ENCODE measurements around the gene DPEP1.

DPEP1 gene

DNA sequence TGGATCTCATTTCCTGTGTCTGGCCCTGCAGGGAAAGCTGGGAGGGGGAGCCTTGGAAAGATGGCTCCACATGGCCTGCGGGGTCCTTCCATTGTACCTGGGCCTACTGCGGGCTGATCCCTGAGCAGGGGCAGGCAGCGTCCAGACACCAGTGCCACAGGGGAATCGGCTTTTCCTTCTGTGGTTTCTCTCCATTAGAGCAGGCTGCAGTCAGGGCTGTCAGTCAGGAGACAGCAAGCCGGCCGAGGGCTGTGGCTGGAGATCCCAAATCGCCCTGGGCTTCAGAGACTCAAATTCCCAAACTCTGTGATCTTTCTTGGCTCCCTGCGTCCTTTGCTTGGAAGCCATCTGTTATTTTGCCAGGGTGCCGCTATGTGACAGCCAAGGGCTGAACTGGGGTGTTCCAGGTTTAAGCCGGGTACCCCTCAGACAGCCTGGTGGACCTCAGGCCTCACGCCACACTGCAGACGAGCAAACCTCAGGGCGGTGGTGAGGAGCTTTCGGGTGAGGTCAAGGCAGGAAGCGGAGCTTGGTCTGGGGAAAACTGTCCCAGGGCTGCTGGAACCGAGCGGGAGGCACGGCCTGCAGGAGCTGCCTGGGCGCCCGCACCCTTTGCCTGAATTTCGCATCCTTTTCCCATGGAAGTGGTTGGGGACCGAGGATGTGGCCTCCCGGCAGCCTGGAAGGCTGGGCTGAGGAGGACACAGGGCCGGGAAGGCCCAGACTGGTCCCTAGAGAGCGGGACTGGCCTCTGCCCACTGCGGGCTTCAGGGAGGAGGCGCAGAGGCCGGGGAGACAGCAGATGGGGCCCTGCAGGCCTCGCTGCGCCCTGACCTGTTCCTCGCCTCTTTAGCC, 39.4 kb upstream of the DPEP1 start:
- no peak overlapping the region for H3K4me3 ChIP-seq (ENCODE audit: control insufficient read depth, low read depth, low read length)
- TF ChIP-seq, protein P1, sequence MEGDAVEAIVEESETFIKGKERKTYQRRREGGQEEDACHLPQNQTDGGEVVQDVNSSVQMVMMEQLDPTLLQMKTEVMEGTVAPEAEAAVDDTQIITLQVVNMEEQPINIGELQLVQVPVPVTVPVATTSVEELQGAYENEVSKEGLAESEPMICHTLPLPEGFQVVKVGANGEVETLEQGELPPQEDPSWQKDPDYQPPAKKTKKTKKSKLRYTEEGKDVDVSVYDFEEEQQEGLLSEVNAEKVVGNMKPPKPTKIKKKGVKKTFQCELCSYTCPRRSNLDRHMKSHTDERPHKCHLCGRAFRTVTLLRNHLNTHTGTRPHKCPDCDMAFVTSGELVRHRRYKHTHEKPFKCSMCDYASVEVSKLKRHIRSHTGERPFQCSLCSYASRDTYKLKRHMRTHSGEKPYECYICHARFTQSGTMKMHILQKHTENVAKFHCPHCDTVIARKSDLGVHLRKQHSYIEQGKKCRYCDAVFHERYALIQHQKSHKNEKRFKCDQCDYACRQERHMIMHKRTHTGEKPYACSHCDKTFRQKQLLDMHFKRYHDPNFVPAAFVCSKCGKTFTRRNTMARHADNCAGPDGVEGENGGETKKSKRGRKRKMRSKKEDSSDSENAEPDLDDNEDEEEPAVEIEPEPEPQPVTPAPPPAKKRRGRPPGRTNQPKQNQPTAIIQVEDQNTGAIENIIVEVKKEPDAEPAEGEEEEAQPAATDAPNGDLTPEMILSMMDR (conservative IDR thresholded peaks at IDR 0.05; ENCODE audit: control insufficient read depth, insufficient read depth, low read depth, low read length), result no peak
- no peak for DNase-seq (ENCODE audit: low read depth)

DNA sequence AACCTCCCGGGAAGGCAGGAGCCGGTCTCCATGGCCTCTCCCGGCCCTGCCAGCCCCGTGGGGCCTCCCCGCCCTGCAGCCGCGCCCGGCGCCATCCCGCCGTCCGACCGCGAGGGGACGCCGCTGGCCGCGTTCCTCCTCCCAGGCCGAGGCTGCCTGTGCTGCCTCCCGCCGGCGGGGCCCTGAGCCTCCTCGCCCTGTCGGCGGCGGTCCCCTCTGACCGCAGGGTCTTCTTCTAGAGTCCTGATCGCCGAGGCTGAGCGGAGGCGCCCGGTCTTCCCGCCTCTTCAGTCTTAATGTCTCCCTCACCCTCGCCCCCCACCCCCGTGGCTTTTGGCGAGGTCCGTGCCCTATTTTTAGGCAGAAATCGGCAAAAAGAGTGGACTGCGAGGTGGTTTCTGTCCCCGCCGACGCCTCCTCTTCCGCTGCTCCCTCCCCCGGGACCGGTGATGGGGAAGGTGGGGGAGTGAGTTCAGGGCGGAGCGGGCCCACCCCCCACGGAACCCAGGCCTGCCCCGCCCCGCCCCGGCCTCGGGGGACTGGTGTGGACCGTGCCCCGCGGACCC, 38.7 kb upstream of the DPEP1 start:
- DNase-seq (ENCODE audit: low read depth), result peak; percentile 71
- H3K4me3 ChIP-seq (ENCODE audit: control insufficient read depth, low read depth, low read length), result peak overlapping the region; percentile 51
- TF ChIP-seq, protein P1 (conservative IDR thresholded peaks at IDR 0.05; ENCODE audit: control insufficient read depth, insufficient read depth, low read depth, low read length), result no peak

DNA sequence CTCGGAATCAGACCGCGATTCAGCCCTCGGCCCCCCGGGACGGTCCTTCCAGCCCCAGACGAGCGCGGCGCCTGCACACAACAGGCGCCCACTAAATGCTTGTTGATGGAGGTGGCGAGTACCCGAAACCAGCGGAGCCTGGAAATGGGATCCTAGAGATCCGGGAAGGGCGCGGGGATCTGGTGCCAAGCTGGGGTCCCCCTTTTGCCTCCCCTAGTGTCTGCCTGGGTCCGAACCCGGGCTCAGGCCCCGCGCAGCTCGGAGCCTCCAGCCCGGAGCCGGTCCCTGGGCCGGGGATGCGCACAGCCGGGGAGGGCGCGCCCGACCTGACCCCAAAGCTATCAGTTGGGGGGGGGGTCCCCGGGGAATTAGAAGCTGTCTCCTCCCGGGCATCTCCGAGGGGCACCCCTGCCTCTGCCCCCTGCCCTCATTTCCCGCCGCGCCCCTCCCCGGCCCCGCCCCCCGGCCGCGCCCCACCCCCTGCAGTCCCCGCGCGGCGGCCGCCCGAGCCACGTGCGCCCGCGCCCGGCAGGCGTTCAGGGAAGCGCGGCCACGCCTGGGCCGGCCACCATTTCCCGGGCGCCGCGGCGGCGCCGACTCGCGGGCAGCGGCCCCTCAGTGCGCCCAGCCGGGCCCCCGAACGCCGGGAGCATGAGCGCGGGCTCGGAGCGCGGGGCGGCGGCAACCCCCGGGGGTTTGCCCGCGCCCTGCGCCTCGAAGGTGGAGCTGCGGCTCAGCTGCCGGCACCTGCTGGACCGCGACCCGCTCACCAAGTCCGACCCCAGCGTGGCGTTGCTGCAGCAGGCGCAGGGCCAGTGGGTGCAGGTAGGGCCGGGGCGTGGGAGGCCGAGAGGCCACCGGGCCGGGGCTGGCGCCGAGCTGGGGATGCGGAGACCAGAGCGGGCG, 37.9 kb upstream of the DPEP1 start, which contains the start of gene CPNE7:
Gene CPNE7, plus strand, starts transcription at position 512 of the 906 bp plus-strand sequence. Its CDS starts 140 bp downstream, at position 652.
- peak within 1 kb of the TSS; percentile 53 for H3K4me3 ChIP-seq (ENCODE audit: control insufficient read depth, low read depth, low read length)
- DNase-seq (ENCODE audit: low read depth), result no peak
- TF ChIP-seq, protein P1 (conservative IDR thresholded peaks at IDR 0.05; ENCODE audit: control insufficient read depth, insufficient read depth, low read depth, low read length), result no peak

DNA sequence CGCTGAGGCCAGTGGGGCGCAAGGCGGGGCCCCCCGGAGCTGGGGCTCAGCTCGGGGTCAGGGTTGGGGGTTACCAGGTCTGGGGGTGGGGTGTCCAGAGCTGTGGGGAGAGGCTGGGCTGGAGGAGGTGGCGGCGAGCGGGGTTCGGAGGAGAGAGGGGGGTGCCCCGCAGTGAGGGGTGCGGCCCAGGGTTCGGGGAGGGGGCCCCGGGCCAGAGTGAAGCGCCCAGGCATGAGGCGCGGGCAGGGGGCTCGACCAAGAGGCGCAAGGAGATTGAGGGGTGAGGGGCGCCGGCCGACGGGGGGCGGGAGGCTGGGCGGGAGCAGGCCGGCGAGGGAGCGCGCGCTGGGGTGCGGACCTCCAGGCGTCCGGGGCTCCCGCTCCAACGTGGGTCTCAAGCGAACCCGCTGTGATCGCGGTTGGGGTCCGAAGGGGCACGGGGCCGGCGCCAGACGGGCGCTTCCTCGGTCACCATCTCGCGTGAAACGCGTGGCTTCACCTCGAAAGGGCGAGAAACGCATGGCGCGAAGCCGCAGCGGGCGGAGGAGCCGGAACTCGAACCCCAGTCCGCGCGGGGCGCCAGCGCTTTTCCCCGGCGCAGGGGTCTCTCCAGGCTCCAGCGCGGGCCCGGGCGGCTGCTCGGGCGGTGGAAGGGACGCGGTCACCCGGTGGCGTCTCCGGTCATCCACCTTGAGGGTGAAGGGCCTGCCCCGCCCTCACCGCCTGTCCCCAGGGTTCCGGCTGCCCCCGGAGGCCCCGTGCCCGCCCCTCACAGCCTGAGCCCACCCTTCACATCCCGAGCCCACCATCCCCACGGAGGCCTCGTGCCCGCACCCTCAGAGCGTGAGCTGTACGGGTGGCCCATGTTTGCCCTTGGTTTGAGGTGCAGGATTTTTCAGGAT, 37.0 kb upstream of the DPEP1 start:
- no peak for DNase-seq (ENCODE audit: low read depth)
- peak overlapping the region; percentile 53 for H3K4me3 ChIP-seq (ENCODE audit: control insufficient read depth, low read depth, low read length)
- TF ChIP-seq, protein P1 (conservative IDR thresholded peaks at IDR 0.05; ENCODE audit: control insufficient read depth, insufficient read depth, low read depth, low read length), result no peak

DNA sequence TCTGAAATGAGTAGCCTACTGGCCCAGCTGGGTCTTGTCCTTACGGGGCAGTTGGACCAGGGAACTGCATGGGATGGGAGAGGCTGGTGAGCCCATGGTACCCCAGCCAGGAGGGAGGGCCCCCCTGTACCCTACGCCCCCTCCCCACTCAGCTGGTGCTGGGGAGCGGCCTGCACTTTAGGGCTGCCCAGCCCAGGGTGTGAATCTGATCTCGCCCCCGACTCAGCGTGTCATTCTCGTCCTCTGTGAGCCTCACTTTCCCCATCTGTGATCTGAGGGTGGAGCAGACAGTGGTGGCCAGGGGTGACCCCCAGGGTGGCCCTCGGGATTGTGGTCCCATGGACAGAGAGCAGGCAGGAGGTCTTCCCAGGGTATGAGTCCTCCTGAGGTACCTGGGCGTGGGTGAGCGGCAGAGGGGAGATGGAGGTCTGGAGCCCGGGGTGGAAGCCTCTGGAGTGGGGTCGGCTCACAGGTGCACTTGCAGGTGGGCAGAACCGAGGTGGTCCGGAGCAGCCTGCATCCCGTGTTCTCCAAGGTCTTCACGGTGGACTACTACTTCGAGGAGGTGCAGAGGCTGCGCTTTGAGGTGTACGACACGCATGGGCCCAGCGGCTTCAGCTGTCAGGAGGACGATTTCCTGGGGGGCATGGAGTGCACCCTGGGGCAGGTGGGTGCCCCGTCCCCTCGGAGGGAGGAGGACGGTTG, 36.2 kb upstream of the DPEP1 start:
- TF ChIP-seq, protein P1 (conservative IDR thresholded peaks at IDR 0.05; ENCODE audit: control insufficient read depth, insufficient read depth, low read depth, low read length), result no peak
- H3K4me3 ChIP-seq (ENCODE audit: control insufficient read depth, low read depth, low read length), result peak overlapping the region; percentile 53
- DNase-seq (ENCODE audit: low read depth), result no peak
